Tibial nerve (tissue), 4 donors: ENCODE results near the gene TFE3.

Experiments
- CTCF ChIP-seq, 5 experiments: fragments of 200-600 bp in 3 of 5; fragments of 450-650 bp in 2 of 5; sonication (generic) in 3 of 5; IDR thresholded peaks; one replicate each; pipeline ENCODE4 v1.5.1; 2016 to 2019; ENCODE audit warnings: antibody characterized with exemption in 5 of 5, mild to moderate bottlenecking in 3 of 5, moderate library complexity in 2 of 5
- EP300 ChIP-seq, 2 donors: sonication (generic); formaldehyde crosslinking; IDR thresholded peaks; one replicate each; pipeline ENCODE4 v1.6.1; 2017; ENCODE audit warnings: antibody characterized with exemption in 2 of 2, mild to moderate bottlenecking in 1 of 2
- POLR2A ChIP-seq, 2 donors: fragments of 450-650 bp; IDR thresholded peaks; one replicate each; pipeline ENCODE4 v1.6.1; 2017; ENCODE audit warnings: antibody characterized with exemption in 2 of 2, mild to moderate bottlenecking in 2 of 2, moderate library complexity in 2 of 2

GRCh38 chrX:49064303-49064702 is 21.1 kb upstream of the TFE3 start:
- TF ChIP-seq CTCF (IDR thresholded peaks at IDR 0.05) (no peak), EP300 (IDR thresholded peaks at IDR 0.05) (no peak), POLR2A (IDR thresholded peaks at IDR 0.05) (no peak)
